Ovary (tissue), 9 donors: Measurements from ENCODE around the gene ZNF541. TPM values are rescaled to one million over a fixed set of nuclear protein-coding genes. Genes with fewer than 3 reads are reported as not detected.

Experiments
- DNase-seq, 5 donors: peaks; one replicate each; pipeline ENCODE4 v3.0.0-alpha.2; 2019 to 2020
- H3K27ac ChIP-seq, 2 donors: fragments of 200-600 bp; one replicate each; pipeline versions ENCODE4 v1.5.1 to v1.8.0; 2019 to 2022
- H3K27me3 ChIP-seq: fragments of 200-600 bp; one replicate; pipeline ENCODE4 v1.8.0; 2022
- H3K36me3 ChIP-seq: fragments of 200-600 bp; sonication (generic); one replicate; pipeline ENCODE4 v1.5.1; 2019
- H3K4me1 ChIP-seq: one replicate; pipeline ENCODE4 v1.8.1; 2013; ENCODE audit warnings: mild to moderate bottlenecking, moderate library complexity; ENCODE audit not compliant: insufficient read depth
- H3K4me3 ChIP-seq: fragments of 200-600 bp; sonication (generic); one replicate; pipeline ENCODE4 v1.5.1; 2017
- H3K9me3 ChIP-seq, 2 donors: fragments of 200-600 bp in 1 of 2; sonication (generic) in 1 of 2; one replicate each; pipeline versions ENCODE4 v1.5.1 to v1.8.1; 2013 to 2019; ENCODE audit warnings: mild to moderate bottlenecking in 1 of 2, moderate library complexity in 1 of 2
- EP300 ChIP-seq: sonication (generic); formaldehyde crosslinking; IDR thresholded peaks from one replicate; pipeline ENCODE4 v1.6.1; 2017; ENCODE audit warnings: antibody characterized with exemption
- POLR2A ChIP-seq: fragments of 450-650 bp; IDR thresholded peaks from one replicate; pipeline ENCODE4 v1.6.1; 2017; ENCODE audit warnings: antibody characterized with exemption, mild to moderate bottlenecking, moderate library complexity
- WGBS, 3 donors: extraction: QIAGEN DNeasy Blood & Tissue Kit in 1 of 3; methylation state at CpG; one replicate each; pipeline versions ENCODE4 v1.1.5 to v1.1.7; 2013 to 2017; 5-methylcytosine and 5-hydroxymethylcytosine counted together
- intact Hi-C, 4 donors: fragments of 100-400 bp; cut with DNase I; formaldehyde crosslinking; loops; one replicate each; pipeline versions ENCODE4 v1.11.0 to v1.15.1; 2022 to 2023
- polyA plus RNA-seq, 2 donors: library from polyadenylated mRNA; stranded (reverse); fragments of 200-250 nt in 1 of 2; fragments of 350-450 nt in 1 of 2; fragmentation: Illumina TruSeq in 1 of 2; extraction: RNeasy Lipid Tissue Mini Kit (QIAGEN cat#74804) in 1 of 2; gene quantifications; one replicate each; pipeline ENCODE4 v1.2.3, GENCODE V29; 2013 to 2014
- total RNA-seq, 7 donors: library from RNA; depleted of rRNA in 2 of 7; stranded (reverse); fragments of >200 nt in 2 of 7; fragmentation: NEBNext Ultra II Directional in 3 of 7; extraction: Animal tissue kit (Norgen Biotek cat#: 25700) in 3 of 7; gene quantifications; one replicate each; pipeline versions ENCODE4 v1.1.0 to v1.2.4, GENCODE V29; 2016 to 2023
- TF ChIP-seq, protein P1 (sequence below), 3 donors: fragments of 450-650 bp in 2 of 3; fragments of 200-600 bp in 1 of 3; IDR thresholded peaks; one replicate each; pipeline versions ENCODE4 v1.5.1 to v1.8.0; 2016 to 2022; ENCODE audit warnings: antibody characterized with exemption in 3 of 3, mild to moderate bottlenecking in 1 of 3
- donor health status: DM: no; HTN: no; CAD: no; lungs with moderate emphysema.
- donor health status: DM: no; HTN: no; CAD: no.
- donor health status: Bipolar disorder and iron deficiency.
- donor health status: DM: yes; HTN: yes; CAD: no.
- donor health status: DM: no; HTN: no; CAD: no.
- donor health status: DM: yes; HTN: yes; CAD: no.

The ZNF541 gene
- total and polyA plus RNA-seq, 9 donors = 0.62 to 2.5 (median 1.5) TPM

DNA sequence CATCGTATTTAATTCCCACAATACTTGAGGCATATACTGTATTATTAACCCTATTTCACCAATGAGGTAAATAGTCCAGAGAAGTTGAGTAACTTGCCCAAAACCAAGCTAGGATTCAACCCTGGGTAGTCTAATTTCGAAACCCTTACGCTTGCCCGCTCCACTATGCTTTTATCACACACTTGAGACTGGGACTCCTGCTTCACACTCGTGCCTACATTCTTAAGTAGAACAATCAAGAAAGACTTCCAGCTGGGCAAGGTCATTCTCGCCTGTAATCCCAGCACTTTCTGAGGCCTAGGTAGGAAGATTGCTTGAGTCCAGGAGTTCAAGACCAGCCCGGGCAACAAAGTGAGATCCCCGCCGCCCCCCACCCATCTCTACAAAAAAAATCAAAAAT lies 3.6 kb downstream of the ZNF541 start:
- no peaks in the 10 kb centered on the region for H3K4me1 ChIP-seq
- H3K4me3 ChIP-seq = no peak overlapping the region
- intact Hi-C loops = no loop called here
- no peak for DNase-seq
- H3K27me3 ChIP-seq = no peaks in the 10 kb centered on the region
- TF ChIP-seq POLR2A = no peak
- TF ChIP-seq, protein P1, sequence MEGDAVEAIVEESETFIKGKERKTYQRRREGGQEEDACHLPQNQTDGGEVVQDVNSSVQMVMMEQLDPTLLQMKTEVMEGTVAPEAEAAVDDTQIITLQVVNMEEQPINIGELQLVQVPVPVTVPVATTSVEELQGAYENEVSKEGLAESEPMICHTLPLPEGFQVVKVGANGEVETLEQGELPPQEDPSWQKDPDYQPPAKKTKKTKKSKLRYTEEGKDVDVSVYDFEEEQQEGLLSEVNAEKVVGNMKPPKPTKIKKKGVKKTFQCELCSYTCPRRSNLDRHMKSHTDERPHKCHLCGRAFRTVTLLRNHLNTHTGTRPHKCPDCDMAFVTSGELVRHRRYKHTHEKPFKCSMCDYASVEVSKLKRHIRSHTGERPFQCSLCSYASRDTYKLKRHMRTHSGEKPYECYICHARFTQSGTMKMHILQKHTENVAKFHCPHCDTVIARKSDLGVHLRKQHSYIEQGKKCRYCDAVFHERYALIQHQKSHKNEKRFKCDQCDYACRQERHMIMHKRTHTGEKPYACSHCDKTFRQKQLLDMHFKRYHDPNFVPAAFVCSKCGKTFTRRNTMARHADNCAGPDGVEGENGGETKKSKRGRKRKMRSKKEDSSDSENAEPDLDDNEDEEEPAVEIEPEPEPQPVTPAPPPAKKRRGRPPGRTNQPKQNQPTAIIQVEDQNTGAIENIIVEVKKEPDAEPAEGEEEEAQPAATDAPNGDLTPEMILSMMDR (IDR thresholded peaks at IDR 0.05) = no peak
- no peak for TF ChIP-seq EP300
- no peaks in the 10 kb centered on the region for H3K36me3 ChIP-seq
- 77 to 83% (median 79%) methylated on average over 9 of the region's 9 CpGs for WGBS, 3 donors
- no peaks in the 10 kb centered on the region for H3K9me3 ChIP-seq
- H3K27ac ChIP-seq = no peak overlapping the region

DNA sequence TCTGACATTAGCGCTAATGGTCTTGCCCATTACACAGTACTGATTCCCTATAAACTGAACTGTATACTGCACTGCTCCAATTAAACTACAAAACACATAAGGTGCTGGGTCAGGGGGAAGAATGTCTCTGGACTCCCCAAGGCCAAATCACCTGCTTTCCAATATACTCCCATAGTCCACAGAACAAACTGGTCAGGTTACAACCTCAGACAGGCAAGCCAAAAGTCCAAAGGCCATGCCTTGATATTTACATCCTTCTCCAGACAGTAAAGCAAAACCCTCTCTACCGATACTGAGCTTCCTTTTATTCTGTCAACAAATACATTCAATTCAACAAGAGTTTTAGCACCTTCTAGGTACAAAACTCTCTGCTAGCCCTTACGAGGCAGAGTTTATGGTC lies 8.9 kb downstream of the ZNF541 start:
- intact Hi-C loops = no loop called here
- H3K27ac ChIP-seq = no peak overlapping the region

DNA sequence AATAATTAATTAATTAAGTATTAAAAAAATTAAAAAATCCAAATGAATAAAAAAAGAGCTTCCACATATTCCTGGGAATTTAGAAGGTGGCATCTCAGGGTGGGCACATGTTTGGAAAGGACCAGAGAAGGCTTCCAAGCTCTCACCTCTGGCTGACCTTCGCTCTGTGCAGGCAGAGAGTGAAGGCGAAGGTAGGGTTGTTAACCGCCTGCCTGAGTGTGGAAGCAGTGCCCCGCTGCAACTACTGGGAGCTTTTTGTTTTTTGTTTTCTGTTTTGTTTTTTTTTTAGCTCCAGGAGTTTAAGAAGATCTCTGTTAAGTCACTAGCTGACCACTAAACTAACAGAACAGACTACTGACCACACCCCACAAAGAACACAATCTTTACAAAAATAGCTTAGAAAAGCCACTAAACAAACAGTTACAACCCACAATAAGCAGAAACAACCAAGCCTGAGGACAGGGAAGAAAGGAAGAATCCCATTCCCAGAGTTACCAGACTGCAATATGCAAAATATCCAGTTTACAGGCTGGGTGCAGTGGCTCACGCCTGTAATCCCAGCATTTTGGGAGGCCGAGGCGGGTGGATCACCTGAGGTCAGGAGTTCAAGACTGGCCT lies 11.4 kb downstream of the ZNF541 start:
- WGBS, 3 donors = 89 to 90% (median 90%) methylated on average over 7 of the region's 7 CpGs
- no peak overlapping the region for H3K4me3 ChIP-seq
- no peaks in the 10 kb centered on the region for H3K4me1 ChIP-seq
- no peaks in the 10 kb centered on the region for H3K9me3 ChIP-seq
- no peaks in the 10 kb centered on the region for H3K27me3 ChIP-seq
- intact Hi-C loops = no loop called here
- H3K36me3 ChIP-seq = no peaks in the 10 kb centered on the region
- no peak for DNase-seq
- TF ChIP-seq POLR2A (no peak), EP300 (no peak)
- TF ChIP-seq, protein P1 (IDR thresholded peaks at IDR 0.05) = no peak
- no peak overlapping the region for H3K27ac ChIP-seq

More for the DNA sequence above, 8.9 kb downstream of the ZNF541 start:
- H3K27me3 ChIP-seq = no peaks in the 10 kb centered on the region
- H3K4me1 ChIP-seq = no peaks in the 10 kb centered on the region
- 76 to 81% (median 77%) methylated on average over 3 of the region's 3 CpGs for WGBS, 3 donors
- H3K36me3 ChIP-seq = no peaks in the 10 kb centered on the region
- H3K9me3 ChIP-seq = no peaks in the 10 kb centered on the region
- no peak for DNase-seq
- H3K4me3 ChIP-seq = no peak overlapping the region
- TF ChIP-seq, protein P1 (IDR thresholded peaks at IDR 0.05) = no peak
- TF ChIP-seq POLR2A = no peak
- TF ChIP-seq EP300 = no peak

DNA sequence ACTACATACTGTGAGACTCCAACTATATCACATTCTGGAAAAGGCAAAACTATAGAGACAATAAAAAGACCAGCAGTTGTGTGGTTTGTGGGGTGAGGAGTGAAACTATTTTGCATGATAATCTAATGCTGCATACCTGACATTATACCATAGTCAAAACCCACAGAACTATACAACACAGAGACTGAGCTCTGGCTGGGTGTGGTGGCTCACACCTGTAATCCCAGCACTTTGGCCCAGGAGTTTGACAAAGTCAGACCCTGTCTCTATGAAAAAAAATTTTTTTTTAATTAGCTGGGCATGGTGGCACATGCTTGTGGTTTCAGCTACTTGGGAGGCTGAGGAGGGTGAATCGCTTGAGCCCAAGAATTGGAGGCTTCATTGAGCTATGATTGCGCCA lies 11.9 kb downstream of the ZNF541 start:
- no peak overlapping the region for H3K27ac ChIP-seq
- intact Hi-C loops = no loop called here
- TF ChIP-seq, protein P1 (IDR thresholded peaks at IDR 0.05) = no peak
- TF ChIP-seq POLR2A (no peak), EP300 (no peak)
- H3K9me3 ChIP-seq = no peaks in the 10 kb centered on the region
- H3K27me3 ChIP-seq = no peaks in the 10 kb centered on the region
- no peaks in the 10 kb centered on the region for H3K36me3 ChIP-seq
- H3K4me1 ChIP-seq = no peaks in the 10 kb centered on the region
- 88 to 98% (median 95%) methylated on average over 2 of the region's 2 CpGs for WGBS, 3 donors
- H3K4me3 ChIP-seq = no peak overlapping the region
- no peak for DNase-seq
